GM21447 (cell line): Measurements from ENCODE around the gene MYL4.
"Not testable (repeated sequence)": the region's sequence is repeated elsewhere in the genome, so short reads cannot be mapped to it uniquely, and the experiment has no call there.

Experiments
- ATAC-seq: cut with Tn5 transposase; IDR thresholded peaks from one replicate; pipeline ENCODE4 v1.9.1; 2021; ENCODE audit not compliant: unreplicated experiment

MYL4 gene

DNA sequence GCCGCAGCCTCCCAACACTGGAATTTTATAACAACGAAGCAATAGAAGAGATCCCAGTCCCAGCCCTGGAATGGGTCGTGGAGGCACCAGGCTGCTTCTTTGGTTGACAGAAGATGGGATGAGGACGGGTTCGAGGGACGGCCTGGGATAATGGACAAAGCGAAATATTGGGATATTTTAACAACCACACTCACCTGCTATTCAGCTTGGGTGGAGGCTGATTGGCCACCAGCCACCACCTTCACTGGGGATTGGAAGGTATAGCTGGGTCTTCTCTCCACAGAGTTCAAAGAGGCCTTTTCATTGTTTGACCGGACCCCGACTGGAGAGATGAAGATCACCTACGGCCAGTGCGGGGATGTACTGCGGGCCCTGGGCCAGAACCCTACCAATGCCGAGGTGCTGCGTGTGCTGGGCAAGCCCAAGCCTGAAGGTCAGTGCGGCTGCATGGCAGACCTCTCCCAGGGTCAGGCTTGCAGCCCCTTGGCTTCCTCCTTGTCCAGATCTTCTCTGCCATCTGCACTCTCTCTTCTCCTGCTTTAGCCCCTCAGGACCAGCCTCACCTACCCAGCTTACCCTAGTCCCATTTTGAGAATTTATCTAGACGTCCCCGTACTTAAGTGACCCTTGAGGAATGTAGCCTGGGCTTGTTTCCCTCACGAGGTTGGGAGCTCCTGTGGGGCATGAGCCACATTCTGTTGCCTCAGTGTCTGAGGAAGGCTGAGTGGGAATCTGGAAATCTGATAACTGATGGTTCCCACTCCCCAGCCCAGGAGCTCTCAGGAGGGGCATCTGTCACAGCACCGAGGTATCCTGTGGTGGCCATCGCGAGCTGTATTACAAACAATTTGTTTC is 10.7 kb downstream of the MYL4 start:
- no peak for ATAC-seq

DNA sequence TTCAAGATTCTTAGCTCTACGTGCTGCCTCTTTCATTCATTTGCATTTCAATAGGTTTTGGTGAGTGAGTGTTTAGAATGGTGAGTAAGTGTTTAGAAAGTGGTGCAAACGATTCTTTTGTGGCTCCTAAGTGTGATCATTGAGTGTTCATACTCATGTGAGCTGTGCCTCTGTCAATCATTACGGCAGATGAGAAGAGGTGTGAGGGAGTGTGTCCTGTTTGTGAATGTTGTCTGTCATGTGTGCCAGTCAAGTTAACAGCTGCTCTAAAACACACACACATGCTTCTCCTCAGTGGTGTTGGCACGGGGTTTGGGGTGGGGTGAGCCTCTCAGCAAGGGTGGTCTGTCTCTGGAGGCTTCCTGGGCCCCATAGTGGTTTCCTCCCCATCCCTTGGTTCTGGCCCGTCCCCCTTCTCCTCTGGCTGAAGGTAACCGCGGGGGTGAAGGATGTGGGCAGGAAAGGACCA is 11.4 kb downstream of the MYL4 start:
- ATAC-seq = no peak

DNA sequence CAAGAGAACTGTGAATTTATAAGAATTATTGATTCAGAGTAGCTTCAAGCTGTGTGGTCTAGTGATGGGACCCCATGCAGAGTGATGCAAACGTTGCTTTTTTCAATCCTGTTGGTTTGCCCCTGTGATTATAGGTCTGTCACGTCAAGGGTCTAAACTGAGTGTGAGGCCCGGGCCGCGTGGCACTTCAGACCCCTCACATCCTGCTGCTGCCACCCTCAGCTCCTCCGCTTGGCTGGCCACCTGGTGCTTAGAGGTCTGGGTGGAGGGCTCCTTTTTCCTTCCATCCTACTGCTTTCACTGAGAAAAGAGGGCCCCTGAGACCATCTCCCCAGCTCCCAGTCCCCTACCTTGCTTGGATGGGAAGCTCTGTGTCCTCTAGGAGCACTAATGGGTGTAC is 12.0 kb downstream of the MYL4 start:
- no peak for ATAC-seq

DNA sequence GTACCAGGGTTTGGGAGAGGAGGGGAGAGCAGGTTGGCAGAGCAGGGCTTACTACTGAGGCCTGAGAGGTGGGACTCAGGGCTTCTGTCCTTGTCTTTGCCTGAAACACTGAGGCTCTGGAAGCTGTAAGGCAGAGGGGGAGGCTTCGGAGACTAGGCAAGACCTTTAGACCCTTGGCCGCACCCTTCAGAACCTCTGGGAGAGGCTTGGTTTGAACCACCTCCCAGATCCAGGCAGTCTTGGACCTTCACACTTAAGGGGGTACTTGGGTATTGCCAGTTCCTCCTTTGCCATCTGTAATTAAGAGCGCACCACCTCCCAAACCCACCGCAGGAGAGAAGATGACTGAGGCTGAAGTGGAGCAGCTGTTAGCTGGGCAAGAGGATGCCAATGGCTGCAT is 12.9 kb downstream of the MYL4 start:
- no peak for ATAC-seq

DNA sequence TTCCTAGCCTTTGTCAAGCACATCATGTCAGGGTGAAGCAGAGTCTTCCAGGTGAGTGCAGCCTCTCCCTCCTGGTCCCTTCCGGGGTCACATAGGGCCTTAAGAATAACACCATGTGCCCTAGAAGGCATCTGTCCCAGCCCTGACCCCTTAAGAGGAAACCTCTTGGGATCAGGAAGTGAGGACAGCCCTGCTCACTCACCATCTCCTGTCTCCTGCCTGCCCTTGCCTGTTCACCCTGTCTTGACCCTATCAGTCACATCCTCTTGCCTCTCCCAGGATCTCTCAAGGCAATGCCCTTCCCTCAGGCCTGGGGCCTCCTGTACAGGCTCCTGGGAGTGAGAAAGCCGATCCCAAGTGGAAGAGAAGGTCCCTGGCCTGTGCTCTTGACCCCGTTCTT is 13.9 kb downstream of the MYL4 start:
- no peak for ATAC-seq

DNA sequence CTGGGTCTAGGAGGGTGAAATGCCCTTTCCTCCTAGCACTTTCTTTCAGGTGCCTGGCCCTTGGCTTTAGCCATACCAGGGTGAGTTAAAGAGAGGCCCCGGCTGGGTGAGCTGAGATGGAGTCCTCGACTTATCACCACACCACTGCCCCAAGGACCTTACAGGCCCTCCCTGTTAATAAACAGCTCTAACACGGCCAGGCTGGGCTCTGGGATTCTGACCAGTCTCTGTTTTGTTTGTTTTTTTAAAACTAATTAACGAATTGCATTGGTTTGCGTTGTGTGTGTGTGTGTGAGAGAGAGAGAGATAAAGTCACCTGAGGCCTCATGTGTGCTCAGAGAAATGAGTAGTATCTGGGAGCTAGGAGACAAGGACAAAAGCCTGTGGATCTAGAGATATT is 14.3 kb downstream of the MYL4 start:
- ATAC-seq = no peak

DNA sequence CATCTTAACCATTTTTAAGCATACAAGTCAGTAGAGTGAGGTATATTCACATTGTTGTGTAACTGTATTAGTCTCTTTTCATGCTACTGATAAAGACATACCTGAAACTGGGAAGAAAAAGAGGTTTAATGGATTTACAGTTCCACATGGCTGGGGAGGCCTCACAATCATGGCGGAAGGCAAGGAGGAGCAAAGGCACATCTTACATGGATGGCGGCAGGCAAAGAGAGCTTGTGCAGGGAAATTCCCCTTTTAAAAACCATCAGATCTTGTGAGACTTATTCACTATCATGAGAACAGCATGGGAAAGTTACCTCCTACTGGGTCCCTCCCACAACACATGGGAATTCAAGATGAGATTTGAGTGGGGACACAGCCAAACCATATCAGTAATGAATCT is 14.9 kb downstream of the MYL4 start:
- not testable (repeated sequence) for ATAC-seq

DNA sequence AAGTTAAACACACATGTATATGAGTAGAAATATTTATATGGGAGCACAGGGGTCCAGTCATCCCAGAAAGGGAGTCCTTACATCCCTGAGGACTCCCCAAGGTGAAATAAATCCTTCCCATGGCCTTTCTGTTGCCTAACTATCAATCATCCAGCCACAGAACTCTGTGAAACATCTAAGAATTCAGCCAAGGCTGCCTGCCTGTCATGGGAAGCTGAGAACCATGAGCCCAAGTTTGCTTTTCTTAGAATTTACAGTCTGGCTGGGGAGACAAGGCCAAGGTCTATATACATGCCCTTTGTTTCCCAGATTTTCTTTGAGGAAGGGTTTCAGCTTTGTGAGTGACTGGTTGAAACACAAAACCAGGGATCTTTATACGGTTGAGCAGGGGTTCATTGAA is 15.8 kb downstream of the MYL4 start:
- no peak for ATAC-seq

DNA sequence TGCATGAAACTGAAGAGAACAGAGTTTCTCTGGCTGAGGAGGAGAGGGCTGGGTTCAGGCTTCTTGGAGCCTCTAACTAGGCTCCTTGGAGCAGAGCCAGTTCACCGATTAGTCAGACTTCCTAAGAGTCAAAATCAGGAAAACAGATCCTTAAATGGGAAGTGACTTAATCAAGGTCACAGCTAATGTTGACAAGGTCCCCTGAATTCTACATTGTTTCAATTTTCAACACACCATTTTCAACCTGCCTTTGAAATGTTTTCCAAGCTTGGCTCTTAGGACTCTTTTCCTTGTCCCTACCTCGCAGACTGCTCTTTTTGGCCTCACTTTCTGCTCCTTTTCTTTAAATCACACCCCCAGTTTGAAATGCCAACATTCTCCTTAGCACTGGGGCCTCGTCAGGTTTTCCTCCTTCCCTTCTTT is 16.3 kb downstream of the MYL4 start:
- ATAC-seq = no peak

DNA sequence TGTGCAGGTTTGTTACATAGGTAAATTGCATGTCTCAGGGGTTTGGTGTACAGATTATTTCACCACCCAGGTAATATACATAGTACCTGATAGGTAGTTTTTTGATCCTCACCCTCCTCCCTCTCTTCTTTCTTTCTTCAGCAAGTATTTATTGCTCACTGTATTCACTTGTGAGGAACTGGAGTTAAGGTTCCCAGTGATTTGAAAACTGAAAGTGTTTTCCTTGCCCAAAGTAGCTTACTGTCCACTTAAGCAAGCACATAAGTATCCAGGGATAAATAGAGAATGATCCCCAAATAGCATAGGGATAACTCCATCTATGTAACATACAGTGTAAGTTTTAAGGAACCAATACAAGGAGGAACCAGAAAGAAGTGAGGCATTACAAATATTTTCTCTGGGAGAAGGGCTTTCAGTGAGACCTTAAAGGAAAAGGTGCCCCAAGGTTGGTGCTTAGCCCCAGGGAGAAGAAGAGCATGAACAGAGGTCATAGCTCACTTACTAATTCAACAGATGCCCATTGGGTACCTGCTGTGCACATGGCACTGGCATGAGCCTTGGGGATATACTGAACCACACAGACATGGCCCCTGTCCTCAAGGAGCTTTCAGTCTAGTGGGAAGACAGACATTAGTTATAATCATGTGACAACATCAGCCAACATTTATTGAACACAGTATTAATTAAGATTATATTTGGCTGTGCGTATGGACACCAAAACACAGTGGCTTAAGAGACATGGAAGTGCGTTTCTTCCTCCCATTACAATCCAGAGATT is 17.0 kb downstream of the MYL4 start:
- ATAC-seq = no peak

DNA sequence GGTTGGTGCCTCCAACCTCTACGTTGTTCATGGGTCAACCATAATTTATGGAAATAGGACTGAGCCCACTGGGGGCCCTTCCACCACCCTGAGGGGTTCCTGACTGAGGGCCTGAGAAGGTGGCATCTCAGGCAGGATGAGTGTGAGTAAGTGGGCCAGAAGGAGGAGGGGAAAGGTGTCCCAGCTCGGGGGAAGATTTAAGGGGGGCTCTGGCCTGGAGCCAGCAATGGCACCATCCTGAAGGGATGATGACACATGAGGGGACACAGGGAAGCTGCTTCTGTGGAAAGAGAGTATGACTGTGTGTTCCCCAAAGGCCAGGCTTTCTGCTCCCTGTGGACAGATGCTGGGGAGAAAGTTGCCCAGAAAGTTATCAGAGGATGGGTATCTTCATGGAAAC is 18.7 kb downstream of the MYL4 start:
- ATAC-seq = no peak

DNA sequence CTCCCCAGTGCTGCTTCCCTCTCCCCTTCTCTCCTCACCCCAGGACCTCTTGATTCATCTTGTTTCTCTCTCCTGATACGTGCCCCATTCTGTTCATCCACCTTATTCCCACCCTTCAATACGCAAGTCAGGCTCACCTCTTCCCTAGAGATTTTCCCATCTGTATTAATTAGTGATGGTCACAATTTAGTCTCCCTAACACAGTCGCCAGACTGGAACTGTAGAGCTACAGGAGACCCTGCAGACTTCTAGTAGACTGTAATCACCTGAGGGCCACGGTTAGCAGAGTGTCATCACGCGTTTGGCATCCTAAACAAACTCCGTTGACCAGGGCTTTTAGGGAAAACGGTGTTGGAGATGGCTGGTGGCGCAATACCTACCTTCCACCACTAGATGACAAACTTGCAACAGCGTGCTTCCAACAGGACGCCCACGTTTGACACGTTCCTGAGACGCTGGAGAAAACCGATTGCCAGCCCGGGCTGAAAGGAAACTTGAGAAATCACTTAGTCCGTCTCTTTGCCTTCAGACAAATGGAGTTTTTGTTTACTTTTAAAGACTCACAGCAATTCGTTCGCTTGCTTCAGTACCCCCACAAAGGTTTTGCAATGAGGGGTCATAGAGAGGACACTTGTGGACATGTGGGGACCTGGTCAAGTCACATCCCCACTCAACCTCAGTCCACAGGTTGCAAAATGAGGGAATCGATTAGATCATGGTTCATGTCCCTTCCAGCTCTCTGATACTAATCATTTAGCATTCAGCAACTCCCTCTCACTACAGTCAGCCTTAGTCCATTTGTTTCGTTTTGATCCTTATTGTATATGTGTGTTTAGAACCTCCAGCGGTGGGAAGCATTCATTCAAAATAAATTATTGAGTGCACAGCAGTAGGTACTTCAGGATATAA is 20.6 kb downstream of the MYL4 start:
- peak; percentile 74 for ATAC-seq

DNA sequence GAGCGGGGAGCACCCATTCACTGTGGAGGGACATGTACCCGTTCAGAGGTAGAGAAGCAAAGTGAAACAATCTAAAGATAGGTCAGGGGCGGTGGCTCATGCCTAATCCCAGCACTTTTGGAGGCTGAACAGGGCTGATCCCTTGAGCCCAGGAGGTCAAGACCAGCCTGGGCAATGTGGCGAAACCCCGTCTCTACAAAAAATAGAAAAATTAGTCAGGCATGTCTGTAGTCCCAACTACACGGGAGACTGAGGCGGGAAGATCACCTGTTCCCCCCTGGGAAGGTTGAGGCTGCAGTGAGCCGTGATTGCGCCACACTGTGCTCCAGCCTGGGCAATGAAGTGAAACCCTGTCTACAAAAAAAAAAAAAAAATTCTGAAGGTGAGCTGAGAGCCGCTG is 21.7 kb downstream of the MYL4 start:
- no peak for ATAC-seq

DNA sequence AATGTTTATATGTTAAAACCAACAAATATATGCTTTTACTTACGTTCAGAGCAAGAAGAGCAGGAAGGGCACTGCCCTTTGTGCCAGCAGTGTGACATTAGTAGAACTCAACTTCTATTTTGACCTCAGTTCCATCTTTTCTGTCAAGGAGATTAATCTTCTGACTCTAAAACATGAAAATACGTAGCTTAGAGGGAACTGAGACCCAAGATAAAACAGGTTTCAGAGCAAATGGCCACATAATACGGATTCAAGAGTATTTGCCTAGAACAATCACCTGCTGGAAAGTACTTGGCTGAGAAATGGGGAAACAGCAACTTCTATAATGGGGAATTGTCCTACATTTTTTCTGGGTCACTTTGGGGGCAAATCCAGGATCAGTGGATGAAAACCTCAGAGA is 22.2 kb downstream of the MYL4 start:
- ATAC-seq = no peak

DNA sequence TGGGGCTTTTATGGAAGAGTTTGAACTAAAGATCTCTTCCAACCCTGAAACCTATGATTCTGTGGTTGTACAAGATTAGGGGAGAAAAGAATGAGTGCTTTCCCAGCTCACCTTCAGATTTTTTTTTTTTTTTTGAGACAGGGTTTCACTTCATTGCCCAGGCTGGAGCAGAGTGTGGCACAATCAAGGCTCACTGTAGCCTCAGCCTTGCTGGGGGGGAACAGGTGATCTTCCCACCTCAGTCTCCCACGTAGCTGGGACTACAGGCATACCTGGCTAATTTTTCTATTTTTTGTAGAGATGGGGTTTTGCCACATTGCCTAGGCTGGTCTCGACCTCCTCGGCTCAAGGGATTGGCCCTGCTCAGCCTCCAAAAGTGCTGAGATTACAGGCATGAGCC is 22.7 kb downstream of the MYL4 start:
- ATAC-seq = no peak

DNA sequence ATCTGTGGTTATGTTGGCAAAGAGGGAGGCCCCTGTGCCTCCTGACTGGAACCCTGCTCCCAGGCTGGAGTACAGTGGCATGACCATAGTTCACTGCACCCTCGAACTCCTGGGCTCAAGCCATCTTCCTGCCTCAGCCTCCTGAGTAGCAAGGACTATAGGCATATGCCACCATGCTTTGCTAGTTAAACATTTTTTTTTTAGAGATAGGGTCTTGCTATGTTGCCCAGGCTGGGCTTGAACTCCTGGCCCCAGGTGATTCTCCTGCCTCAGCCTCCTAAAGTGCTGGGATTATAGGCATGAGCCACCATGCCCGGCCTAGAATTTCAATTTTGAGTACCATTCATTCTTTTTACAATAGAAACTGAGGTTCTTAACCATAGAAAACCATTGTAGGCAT is 23.3 kb downstream of the MYL4 start:
- no peak for ATAC-seq

DNA sequence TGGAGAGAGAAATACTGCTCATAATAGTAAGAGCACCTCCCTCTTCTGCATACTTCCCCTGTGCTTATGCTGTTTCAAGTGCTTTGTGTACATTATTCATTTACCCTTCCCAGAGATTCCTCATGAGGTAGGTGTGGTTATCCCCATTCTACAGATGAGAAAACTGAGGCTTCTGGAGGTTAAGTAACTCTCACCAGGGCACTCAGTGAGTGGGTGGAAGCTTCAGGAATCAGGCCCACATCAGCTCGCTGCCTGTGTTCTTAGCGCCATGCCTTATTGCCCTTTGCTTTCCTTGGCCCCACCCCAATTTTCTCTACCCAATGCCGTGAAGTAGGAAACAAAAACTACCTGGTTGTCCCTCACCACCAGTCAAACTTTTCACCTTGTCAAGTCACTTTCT is 26.4 kb downstream of the MYL4 start:
- no peak for ATAC-seq

DNA sequence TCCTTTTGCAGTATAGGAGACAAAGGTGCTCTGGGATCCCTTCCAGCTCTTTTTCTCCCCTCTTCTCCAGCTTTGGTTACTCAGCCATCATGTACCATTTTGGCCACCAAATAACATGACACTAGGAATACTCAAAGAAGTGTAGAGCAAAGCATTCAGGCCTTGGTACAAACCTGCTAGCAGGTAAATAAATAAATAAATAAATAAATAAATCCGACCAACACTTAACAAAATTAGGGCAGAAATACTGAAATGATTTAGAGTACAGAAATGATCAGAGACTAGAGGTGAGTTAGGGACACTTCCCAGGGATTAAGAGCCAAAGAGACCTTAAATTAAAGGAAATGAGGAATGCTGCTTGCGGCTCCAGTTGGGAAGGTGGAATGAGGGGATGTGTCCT is 26.8 kb downstream of the MYL4 start:
- ATAC-seq = no peak

DNA sequence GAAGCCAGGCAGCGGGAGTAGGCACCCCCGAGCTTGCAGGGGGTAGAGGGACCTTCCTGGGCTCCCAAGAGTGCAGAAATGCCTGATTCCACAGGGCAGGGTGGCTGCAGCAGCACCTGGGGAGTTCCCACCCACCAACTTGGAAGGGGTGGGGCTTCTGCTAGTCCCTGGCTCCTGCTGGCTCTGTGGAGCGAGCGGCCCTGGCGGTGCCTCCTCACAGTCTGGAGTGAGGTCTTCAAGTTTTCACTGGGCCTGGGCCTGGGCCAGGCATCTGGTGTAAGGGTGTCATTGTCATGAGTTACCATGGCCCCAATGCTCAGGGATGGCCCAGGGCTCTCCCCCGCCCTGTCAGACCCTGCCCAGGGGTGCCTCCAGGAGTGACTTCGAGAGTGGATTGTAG is 28.7 kb downstream of the MYL4 start:
- no peak for ATAC-seq

DNA sequence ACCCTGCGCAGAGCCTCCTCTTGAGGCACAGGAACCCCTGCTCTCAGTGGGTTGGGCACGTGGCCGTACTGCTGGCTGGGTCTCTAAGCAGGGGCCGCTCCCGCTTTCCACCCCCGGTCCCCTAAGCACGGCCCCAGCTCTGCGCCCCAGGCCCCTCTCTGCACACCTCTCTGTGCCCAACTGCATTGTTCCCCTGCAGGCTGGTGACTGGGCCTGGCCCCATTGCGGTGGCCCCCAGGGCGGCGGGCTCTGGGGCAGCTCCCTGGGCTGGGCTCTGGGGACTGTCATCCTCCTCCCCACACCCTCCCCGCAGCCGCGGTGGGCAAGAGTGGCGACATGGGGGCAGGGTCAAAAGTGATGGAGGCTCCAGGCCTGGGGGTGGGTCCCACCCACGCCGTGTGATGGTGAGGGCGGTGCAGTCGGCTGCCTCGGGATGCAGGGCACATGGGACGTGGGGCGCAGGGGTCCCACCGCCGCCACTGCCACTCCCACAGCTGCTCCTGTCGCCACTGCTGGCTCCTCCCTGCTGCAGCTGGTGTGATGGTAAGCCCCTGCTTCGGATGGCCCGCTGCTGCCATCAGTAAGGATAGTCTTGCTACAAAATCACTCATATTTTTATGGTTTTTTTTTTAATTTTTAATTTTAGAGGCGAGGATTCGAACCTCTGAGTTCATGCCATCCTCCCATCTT is 29.3 kb downstream of the MYL4 start:
- ATAC-seq = no peak

DNA sequence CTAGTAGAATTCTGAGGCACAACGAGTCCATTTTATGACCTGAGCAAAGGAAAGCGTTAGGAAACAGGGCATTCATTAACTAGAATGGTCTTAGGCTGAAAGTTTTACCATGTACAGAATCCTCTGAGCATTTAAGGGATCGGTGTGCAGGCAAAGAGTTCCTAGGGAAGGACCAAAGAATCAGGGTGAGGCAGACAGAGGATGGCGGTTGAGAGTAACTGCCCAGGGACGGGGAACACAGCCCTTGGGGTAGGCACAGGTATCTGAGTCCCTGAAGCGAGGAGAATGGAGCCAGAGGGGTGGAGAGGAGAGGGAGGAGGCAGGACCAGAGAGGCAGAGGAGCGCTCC is 30.4 kb downstream of the MYL4 start:
- ATAC-seq = no peak
